ENCODE results near the gene DNASE1L3.
"Not testable (repeated sequence)": the region's sequence is repeated elsewhere in the genome, so short reads cannot be mapped to it uniquely, and the experiment has no call there.

Gene DNASE1L3

DNA sequence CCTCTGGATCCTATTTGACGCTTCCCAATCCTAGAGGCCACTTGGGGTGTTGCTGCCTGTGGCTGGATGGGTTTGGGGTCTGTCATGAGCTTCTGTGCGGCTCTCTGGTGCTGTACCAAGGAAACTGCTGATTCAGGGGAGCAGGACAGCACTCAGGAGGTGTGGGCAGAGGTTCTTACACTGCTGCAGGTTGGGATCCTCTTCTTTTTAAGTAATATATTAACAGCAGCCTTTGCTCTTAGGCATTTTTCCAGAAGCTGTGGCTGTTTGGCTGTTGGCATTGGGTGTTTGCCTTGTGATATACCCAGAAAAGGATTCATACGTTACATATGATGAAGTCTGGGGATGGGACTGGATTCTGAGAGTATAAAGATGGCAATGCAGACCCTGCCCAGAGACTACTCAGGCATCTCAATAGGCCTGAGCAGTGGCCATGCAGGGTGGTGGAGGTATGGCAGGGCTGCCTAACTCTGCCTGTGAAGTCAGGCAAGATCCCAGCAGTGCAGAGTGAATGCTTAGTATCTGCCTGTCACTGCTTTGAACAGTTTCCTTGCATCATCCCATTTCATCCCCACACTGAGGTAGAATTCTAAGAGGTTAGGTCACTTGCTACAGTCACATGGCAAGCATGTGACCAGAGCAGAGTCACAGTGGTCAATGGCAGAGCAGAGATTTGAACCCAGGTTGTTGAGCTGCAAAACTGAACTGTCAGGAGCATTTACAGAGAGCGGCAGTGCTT, 30.7 kb upstream of the DNASE1L3 start:
- Mint-ChIP-seq H3K4me3 (no peak overlapping the region), H3K27ac (no peak overlapping the region), H3K4me1 (peaks cover 19% of the 10 kb centered on the region), H3K9me3 (no peaks in the 10 kb centered on the region), H3K27me3 (peaks cover 2% of the 10 kb centered on the region)
- no peak for ATAC-seq
- DNase-seq, result no peak

DNA sequence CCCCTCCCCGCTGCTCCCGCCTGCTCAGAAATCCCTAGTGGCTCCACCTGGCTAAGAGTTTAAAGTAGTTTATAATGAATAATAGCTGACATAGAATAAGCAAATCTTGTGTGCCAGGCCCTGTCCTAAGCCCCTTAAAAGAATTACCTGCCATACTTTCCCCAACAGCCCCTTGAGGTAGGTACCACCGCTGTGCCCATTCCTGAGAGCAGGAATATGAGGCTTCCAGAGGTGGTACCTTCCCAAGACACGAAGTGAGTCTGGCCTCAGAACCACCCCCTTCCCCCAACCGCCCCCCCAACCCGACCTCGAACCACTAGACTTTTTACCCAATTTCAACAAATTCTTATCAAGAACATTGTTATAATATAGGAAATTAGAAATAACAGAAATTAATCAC, 28.1 kb upstream of the DNASE1L3 start:
- Mint-ChIP-seq H3K9me3 (no peaks in the 10 kb centered on the region), H3K27me3 (peaks cover 17% of the 10 kb centered on the region), H3K4me3 (peak overlapping the region; percentile 93 to 97), H3K27ac (no peak overlapping the region), H3K4me1 (peaks cover 23% of the 10 kb centered on the region)
- DNase-seq (no peak), ATAC-seq (no peak)

DNA sequence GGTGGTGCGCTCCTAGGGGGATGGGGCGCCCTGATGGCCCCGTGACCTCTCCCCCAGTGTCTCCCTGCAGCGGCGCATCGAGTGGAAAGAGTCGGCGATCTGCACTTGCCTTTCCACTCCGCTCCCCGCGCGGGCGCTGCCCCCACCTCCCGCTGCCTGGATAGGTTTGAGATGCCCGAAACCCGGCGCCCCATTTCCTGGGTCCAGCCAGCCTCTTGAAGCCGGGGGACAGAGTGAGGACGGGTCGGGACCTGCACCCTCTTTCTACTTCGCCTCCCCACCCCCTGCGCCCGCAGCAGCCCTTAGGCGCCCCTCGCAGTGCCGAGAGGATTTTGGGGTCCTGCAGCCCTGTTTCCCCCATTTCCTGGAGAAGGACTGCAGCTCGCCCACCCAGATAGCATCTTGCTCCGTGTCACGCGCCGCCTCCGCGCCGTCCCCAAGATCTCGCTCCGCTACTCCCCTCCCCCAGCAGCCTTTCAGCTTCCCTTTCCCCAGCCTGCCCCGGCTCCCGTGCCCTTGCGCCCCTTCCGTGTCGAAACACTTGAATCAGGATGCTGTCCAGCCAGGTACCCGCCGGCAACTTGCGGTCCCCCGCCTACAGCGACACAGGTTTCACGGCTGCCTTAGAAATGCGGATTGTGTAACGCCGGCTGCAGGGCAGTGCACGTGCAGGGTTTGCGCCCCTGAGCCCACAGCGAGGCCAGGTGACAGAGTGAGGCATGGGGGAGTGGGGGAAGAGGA, 27.3 kb upstream of the DNASE1L3 start:
- DNase-seq, result peak in 1 of 2 donors; percentile 65
- peak; percentile 68 for ATAC-seq

DNA sequence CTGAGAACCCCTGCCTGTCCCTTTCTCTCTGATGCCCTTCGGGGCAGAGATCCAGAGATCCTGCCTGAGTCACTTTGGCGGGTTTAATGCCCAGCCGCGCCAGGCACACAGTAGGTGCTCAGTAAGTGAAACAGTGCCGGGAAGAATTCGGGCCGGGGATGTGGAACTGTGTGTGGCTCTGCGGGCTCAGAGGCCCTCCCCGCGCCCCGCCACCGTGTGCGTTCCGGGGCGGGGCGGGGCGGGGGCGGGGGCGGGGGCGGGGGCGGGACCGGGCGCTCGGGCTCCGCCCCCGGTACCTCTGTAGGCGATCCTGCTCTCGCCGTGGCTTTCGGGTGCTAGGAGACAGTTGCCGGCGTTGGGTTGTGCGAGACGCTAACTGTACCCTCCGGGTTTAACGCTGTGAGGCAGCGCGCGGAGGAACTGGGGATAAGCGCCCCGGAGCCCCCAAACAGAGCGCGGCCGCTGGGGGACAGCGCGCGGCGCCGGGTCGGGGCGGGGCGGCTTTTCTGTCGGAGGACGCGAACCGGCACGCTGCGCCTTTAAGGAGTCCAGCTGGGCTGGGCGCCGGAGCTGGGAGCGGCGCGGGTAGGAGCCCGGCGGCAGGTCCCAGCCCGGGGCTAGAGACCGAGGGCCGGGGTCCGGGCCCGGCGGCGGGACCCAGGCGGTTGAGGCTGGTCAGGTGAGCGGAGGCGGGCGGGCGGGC, 26.6 kb upstream of the DNASE1L3 start, which contains the start of gene ABHD6:
Gene ABHD6, plus strand, starts transcription at position 555 of the 703 bp plus-strand sequence. CDS start 18,795 bp downstream, outside the sequence.
- H3K27me3 Mint-ChIP-seq, result peaks cover 18% of the 10 kb centered on the region
- DNase-seq (peak; percentile 84 to 93), ATAC-seq (peak; percentile 91)
- H3K4me1 Mint-ChIP-seq, result peaks cover 23% of the 10 kb centered on the region
- peak within 1 kb of the TSS; percentile 93 to 97 for H3K4me3 Mint-ChIP-seq
- peak within 1 kb of the TSS; percentile 55 to 61 for H3K27ac Mint-ChIP-seq
- H3K9me3 Mint-ChIP-seq, result no peaks in the 10 kb centered on the region

More for the DNA sequence above, 27.3 kb upstream of the DNASE1L3 start:
- no peaks in the 10 kb centered on the region for H3K9me3 Mint-ChIP-seq
- H3K27me3 Mint-ChIP-seq, result peaks cover 18% of the 10 kb centered on the region
- peaks cover 23% of the 10 kb centered on the region for H3K4me1 Mint-ChIP-seq
- peak overlapping the region; percentile 93 to 97 for H3K4me3 Mint-ChIP-seq
- H3K27ac Mint-ChIP-seq, result peak overlapping the region in 1 of 2 donors; percentile 28

DNA sequence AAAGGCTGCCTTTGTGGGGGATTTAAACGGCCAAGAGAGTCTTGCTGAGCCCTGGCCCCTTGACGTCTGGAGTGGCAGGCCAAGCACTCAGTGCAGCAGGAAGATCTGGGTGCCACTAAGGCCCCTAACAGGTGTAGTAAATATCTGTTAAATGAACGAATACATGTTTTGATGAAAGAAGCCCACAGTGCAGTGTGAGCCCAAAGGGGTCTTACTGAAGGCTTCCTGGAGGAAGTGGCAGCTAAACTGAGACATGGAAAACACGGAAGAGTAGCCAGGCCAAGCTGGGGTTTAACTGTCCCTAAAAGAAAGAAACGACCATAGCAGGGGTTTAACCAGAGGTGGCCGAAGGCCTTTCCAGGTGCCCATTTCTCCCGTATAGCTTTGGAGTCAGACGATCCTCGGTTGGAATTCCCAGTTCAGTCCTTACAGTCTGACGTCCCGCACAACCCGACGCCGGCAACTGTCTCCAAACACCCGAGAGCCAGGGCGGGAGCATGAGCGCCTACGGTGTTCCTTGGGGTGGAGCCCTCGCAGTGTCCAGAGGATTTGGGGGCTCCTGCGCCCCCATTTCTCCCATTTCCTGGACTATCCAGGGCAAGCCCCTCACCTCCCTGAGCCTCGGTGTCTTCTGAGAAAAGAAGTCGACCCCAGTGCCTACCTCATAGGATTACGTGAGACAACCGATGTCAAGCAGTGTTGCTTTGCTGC, 25.9 kb upstream of the DNASE1L3 start:
- H3K27me3 Mint-ChIP-seq, result peaks cover 24% of the 10 kb centered on the region
- H3K9me3 Mint-ChIP-seq, result no peaks in the 10 kb centered on the region
- H3K4me1 Mint-ChIP-seq, result peaks cover 23% of the 10 kb centered on the region
- H3K27ac Mint-ChIP-seq, result peak overlapping the region in 1 of 2 donors; percentile 61
- H3K4me3 Mint-ChIP-seq, result peak overlapping the region; percentile 88 to 97
- ATAC-seq, result no peak
- no peak for DNase-seq

DNA sequence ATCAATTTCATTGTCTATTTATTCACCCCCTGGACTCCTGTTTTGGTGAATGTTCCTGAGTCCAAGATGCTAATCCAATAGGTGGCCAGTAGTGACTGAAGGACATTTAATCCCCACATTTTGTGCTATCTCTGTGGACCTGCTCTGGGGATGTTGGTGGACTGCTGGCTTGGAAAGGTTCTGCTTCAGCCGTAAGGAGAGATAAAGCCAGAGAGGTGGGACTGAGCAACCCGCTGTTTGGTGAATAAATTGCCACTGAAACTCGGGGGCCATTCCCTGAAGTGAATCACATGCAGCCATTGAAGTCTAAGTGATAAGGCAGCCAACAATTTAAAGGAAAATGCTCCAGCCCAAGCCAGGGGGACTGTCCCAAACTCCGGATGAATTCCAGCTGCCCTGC, 25.2 kb upstream of the DNASE1L3 start:
- Mint-ChIP-seq H3K27me3 (peaks cover 31% of the 10 kb centered on the region), H3K4me1 (peaks cover 19% of the 10 kb centered on the region), H3K9me3 (no peaks in the 10 kb centered on the region), H3K27ac (no peak overlapping the region), H3K4me3 (peak overlapping the region; percentile 25 to 97)
- ATAC-seq (no peak), DNase-seq (no peak)

DNA sequence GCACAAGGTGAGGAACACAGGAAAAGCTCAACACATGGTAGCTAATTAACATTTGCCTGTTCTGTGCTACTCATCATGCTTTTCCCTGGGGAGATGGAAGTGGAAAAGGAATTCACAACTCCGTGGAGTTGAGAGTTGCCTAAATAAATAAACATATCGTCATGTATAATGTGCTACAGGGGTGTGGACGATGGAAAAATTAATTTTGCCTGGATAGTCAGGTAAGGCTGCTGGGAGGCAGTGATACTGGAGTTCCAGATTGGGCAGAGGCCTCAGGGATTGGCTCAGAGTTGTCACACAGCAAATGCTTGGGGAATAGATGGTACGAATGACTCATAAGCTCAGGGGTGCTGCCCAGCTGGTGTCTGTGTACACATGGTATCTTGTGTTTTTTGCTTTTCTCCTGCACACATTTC, 23.8 kb upstream of the DNASE1L3 start:
- DNase-seq, result no peak
- H3K27ac Mint-ChIP-seq, result no peak overlapping the region

DNA sequence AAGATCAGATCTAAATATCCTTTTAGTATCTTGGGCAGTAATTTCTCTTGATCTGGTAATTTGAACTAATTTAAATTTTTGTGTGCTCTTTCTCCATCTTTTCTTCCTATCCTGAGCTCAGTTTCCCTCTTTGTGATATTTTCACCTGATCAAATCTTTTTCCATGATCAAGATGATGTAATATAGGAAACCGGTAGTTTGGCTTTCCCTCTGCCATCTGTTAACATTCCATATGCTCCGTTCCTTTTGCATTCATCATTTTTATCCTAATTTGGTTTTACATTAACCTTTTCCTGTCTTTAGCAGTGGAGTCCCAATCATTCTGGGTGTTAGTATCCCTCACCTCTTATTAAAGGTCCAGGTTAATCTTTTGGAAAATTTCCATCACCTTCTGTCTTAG, 20.9 kb upstream of the DNASE1L3 start:
- DNase-seq (no peak), ATAC-seq (no peak)
- H3K4me1 Mint-ChIP-seq, result peaks cover 6% of the 10 kb centered on the region
- no peaks in the 10 kb centered on the region for H3K9me3 Mint-ChIP-seq
- no peak overlapping the region for H3K4me3 Mint-ChIP-seq
- H3K27ac Mint-ChIP-seq, result no peak overlapping the region
- H3K27me3 Mint-ChIP-seq, result peaks cover 36% of the 10 kb centered on the region

More for the DNA sequence above, 23.8 kb upstream of the DNASE1L3 start:
- Mint-ChIP-seq H3K27me3 (peaks cover 36% of the 10 kb centered on the region), H3K4me3 (no peak overlapping the region), H3K4me1 (peaks cover 17% of the 10 kb centered on the region), H3K9me3 (no peaks in the 10 kb centered on the region)
- no peak for ATAC-seq

DNA sequence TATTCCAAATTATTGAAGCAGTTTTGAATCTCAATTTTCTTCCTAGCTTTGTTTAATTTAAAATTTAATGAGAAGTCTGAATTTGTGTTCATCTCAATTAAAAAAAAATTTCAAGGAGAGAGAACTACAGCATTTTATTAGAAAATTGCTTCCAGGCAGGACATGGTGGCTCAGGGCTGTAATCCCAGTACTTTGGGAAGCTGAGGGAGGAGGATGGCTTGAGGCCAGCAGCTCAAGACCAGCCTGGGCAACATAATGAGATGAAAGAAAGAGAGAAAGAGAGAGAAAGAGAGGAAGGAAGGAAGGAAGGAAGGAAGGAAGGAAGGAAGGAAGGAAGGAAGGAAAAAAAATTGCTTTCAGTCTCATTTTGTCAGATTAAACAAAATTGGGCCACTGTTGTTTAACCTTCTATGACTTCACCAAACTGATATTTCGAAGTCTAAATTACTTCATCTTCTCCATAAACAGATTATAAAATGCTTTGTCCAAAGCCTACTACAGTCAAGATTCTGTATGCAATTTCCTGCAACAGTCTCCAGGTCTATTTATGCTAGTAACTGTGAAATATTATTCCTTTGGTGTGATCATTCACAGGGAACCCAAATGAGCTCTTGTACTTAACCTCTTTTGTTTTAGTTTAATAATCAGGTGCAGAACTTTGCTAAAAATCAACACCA, 20.2 kb upstream of the DNASE1L3 start:
- Mint-ChIP-seq H3K27ac (peak overlapping the region in 1 of 2 donors; percentile 31), H3K4me3 (no peak overlapping the region), H3K4me1 (no peaks in the 10 kb centered on the region), H3K9me3 (no peaks in the 10 kb centered on the region), H3K27me3 (peaks cover 30% of the 10 kb centered on the region)
- ATAC-seq, result no peak
- no peak for DNase-seq

DNA sequence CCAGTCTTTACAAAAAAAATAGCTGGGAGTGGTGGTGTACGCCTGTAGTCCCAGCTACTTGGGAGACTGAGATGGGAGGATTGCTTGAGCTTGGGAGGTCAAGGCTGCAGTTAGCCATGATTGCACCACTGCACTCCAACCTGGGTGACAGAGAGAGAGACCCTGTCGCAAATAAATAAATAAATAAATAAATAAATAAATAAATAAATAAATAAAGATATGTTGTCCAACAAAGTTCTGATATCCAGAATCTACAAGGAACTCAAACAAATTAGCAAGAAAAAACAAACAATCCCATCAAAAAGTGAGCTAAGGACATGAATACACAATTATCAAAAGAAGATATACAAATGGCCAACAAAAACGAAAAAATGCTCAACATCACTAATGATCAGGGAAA, 17.2 kb upstream of the DNASE1L3 start:
- H3K27ac Mint-ChIP-seq, H3K4me3 Mint-ChIP-seq, DNase-seq, ATAC-seq, H3K4me1 Mint-ChIP-seq, H3K9me3 Mint-ChIP-seq: not testable (repeated sequence)
- peaks cover 18% of the 10 kb centered on the region for H3K27me3 Mint-ChIP-seq

DNA sequence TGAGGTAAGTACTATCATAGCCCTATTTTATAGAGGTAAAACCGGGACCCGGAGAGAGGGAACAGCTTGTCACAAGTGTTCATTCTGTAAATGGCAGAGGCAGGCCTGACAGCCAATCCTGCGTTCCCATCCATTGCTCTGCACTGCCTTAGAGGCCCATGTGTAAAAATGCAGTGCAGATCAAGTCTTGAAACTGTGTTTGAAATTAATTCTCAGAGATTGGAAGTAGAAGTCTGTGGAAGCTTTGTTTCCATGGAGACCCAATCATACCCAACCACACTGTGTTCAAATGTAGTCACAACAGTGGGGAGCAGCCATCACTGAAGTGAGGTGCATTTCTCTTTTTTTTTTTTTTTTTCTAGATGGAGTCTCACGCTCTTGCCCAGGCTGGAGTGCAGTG, 13.1 kb upstream of the DNASE1L3 start:
- H3K4me1 Mint-ChIP-seq, result peaks cover 4% of the 10 kb centered on the region
- H3K27me3 Mint-ChIP-seq, result peaks cover 12% of the 10 kb centered on the region
- H3K27ac Mint-ChIP-seq, result no peak overlapping the region
- DNase-seq, result no peak
- no peak overlapping the region for H3K4me3 Mint-ChIP-seq
- no peak for ATAC-seq
- H3K9me3 Mint-ChIP-seq, result no peaks in the 10 kb centered on the region

DNA sequence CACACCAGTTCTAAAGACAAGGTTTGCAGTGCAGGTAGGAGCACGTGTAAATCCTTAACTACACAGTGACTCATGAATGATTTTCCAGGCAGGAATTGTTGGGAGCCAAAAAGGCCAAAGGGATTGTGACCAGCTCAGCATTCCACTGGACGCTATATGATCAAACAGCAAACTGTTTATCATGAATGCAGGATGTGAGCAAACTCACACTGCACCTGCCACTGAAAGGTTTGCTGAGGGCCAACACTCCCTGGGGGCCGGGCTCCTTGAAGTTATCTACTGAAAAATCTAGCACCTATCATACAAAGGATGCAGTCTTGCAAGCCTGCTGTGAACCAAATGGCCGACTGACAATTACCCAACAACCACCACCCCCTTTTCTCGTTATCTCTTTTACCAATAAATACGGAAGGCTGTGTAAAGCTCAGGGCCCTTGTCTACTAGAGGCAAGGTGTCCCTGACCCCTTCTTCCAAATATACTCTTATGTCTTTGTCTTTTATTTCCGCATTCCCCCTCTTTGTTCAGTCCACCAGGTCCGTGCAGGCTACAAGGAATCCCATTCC, 11.5 kb upstream of the DNASE1L3 start:
- DNase-seq, result no peak
- no peak for ATAC-seq
- no peak overlapping the region for H3K4me3 Mint-ChIP-seq
- H3K27ac Mint-ChIP-seq, result no peak overlapping the region
- H3K27me3 Mint-ChIP-seq, result peaks cover 17% of the 10 kb centered on the region
- no peaks in the 10 kb centered on the region for H3K9me3 Mint-ChIP-seq
- peaks cover 13% of the 10 kb centered on the region for H3K4me1 Mint-ChIP-seq

DNA sequence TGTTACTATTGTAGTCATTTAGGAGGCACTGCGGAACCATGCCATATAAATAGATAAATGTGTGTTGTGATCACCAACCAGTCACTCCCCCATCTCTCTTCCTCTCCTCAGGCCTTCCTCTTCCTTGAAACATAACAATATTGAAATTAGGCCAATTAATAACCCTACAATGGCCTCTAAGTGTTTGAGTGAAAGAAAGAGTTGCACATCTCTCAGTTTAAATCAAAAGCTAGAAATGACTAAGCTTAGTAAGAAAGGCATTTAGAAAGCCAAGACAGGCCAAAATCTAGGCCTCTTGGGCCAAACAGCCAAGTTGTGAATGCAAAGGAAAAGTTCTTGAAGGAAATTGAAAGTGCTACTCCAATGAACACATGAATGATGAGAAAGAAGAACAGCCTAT, 8.1 kb upstream of the DNASE1L3 start:
- Mint-ChIP-seq H3K27ac (no peak overlapping the region), H3K4me3 (no peak overlapping the region), H3K9me3 (no peaks in the 10 kb centered on the region), H3K4me1 (peaks cover 45% of the 10 kb centered on the region), H3K27me3 (peaks cover 22% of the 10 kb centered on the region)
- DNase-seq (no peak), ATAC-seq (no peak)

DNA sequence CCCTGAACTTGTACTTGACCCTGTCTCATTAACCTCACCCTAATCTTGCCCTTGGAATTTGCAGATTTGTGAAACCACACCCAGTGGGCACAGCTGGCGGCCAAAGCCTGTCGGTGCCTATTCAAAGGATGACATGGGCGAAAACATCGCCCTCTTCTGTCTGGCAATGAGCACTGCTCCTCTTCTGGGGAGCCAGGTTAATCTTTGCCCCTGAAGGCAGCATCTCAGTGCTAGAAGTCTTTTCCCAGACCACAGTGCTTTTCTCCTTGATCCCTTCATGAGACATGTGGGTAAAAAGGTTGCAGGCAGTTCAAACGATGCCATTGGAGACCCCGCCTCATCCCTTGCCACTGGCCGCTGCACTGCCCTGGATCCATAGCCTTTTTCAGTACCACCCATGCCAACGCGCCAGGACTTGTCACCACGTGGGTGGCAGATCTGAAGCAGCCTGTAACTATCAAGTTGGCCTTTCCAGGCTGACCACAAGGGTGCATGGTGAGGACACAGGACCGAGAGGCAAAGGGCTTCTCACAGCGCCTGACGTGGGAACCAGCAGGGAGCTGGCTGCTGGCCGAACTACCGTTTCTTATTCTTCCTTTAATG, 6.5 kb upstream of the DNASE1L3 start:
- Mint-ChIP-seq H3K27ac (no peak overlapping the region), H3K9me3 (no peaks in the 10 kb centered on the region), H3K4me3 (peak overlapping the region; percentile 7 to 73), H3K4me1 (peaks cover 47% of the 10 kb centered on the region), H3K27me3 (peaks cover 22% of the 10 kb centered on the region)
- no peak for ATAC-seq
- DNase-seq, result peak; percentile 44 to 63
